GM18873 (cell line): ENCODE data around the gene LARGE1.

Experiments used
- ATAC-seq: cut with Tn5 transposase; IDR thresholded peaks from one replicate; pipeline ENCODE4 v1.9.1; 2021; ENCODE audit warnings: mild to moderate bottlenecking, moderate library complexity, moderate number of reproducible peaks; ENCODE audit not compliant: unreplicated experiment, low FRiP score

LARGE1 gene

GRCh38 chr22:33352768-33353167, 567.5 kb downstream of the LARGE1 start:
- no peak for ATAC-seq

DNA sequence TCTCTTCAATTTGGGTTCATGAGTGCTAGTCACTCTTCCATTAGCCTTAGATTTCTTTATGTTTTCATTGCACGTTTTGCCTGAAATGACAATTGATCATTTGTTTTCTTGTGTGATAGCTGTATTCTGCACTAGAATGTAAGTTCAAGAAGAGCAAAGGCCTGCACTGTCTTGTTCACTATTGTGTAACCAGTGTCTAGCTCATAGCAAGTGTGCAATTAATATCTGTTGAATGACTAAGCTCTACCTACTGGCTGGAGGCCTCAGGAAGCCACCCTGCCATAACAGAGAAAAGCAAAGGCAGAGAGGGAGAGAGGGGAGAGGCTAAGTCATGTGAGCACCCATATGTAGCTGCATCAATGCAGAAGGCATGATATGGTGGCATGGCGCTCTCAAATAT, 569.3 kb downstream of the LARGE1 start:
- no peak for ATAC-seq

GRCh38 chr22:33350491-33350890, 569.8 kb downstream of the LARGE1 start:
- no peak for ATAC-seq

GRCh38 chr22:33347002-33347401, 573.3 kb downstream of the LARGE1 start:
- ATAC-seq: no peak

DNA sequence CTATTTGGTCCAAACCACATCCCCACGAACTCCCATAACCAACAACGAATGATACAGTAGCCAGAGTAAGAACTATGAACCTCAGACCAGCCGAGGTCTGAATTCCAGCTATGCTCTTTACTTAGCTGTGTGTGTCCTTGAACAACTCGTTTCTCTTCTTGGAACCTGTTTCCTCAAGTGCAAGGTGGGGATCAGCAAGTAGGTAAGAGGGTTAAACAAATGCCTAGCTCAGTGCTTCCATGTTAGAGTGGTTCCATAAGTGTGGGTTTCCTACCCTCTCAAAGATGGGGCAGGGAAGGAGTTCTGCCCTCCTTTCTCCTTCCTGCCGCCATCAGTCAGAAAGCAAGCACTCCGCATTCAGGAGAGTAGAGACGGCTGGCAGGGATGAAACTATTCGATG, 578.7 kb downstream of the LARGE1 start:
- no peak for ATAC-seq

GRCh38 chr22:33337524-33337923, 582.8 kb downstream of the LARGE1 start:
- ATAC-seq: no peak

DNA sequence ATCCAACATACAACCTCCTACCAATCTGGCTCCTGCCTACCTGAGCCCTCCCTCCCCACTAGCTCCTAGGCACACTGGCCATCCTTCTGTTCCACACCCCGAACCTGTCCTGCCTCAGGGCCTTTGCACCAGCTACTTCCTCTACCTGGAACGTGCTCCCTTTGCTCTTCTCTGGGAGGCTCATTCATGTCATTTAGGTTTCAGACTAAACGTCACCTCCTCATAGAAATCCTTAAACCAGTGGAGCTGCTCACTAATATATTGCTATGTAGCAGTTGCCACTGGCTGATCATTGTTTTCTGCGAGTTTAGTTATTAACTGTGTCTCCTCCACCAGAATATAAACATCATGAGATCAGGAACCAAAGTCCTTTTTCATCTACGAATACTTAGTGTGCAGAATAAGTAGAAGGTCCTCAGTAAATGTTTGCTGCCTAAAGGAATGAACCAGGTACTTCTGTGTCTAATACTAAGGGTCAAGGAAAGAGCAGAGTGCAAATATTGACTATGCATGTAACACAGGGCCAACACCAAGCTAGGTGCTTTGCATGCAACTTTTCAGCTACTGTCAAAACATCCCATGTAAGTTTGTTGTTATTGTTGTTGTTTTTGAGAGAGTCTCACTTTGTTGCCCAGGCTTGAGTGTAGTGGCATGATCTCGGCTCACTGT, 584.5 kb downstream of the LARGE1 start:
- no peak for ATAC-seq

DNA sequence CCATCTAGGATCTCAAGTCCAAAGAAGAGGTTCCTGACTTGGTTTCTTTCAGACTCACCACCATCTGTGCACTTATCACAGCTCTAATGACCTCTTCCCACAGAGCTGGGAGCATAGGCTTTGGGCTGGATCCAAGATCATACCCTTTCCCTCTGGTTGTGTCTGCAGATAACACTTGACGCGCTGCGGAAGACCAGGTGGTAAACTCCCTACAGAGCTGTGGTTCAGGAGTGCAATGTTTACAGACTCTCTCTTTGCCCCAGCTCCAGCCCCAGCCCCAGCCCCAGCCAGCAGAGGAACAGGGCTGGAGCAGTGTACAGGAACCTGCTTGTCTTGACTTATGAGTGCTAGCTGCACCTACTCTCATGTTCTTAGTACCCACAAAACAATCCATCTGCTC, 587.7 kb downstream of the LARGE1 start:
- no peak for ATAC-seq

- ATAC-seq: no peak
Observed at GRCh38 chr22:33331017-33331416, 589.3 kb downstream of the LARGE1 start.

DNA sequence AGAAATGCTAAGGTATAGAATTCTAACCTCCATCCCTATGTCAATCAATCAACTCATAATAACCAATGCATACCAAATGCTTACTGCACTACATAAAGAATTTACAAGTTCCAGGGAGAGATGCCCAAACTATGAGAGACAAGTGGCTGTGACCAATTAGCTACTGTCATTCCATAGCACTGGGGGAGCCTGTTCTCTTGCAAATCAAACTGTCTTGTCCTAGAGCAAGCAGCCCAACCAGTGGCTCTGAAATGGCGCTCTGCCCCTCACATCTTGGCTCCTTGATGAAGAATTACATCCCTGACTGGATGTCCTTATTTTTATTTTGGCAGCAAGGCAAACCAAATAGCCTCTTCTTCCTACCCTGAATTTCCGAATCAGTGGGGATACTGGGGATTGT, 589.7 kb downstream of the LARGE1 start:
- ATAC-seq: no peak

GRCh38 chr22:33329398-33329797, 590.9 kb downstream of the LARGE1 start:
- no peak for ATAC-seq

- ATAC-seq: no peak
Observed at GRCh38 chr22:33328789-33329296, 591.4 kb downstream of the LARGE1 start.

DNA sequence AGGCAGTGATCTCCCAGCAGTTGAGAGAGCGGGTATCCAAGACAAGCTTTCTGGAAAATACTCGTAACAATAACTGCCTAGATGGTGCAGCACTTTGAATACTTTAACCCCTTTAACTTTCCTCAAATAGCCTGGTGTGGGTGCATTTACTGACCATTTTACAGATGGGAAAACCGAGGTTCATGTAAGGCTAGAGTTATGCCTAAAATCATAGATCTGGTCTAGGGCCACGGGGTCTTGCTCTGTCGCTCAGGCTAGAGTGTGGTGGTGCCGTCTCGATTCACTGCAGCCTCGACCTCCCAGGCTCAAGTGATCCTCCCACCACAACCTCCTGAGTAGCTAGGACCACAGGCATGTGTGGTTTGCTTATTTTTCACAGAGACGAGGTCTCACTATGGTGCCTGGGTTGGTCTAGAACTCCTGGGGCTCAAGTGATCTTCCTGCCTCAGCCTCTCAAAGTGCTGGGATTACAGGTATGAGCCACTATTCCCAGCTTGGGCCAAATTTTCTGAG, 592.9 kb downstream of the LARGE1 start:
- no peak for ATAC-seq

GRCh38 chr22:33326540-33327295, 593.6 kb downstream of the LARGE1 start:
- ATAC-seq: no peak

- ATAC-seq: no peak
Observed at GRCh38 chr22:33325232-33326004, 594.9 kb downstream of the LARGE1 start.

DNA sequence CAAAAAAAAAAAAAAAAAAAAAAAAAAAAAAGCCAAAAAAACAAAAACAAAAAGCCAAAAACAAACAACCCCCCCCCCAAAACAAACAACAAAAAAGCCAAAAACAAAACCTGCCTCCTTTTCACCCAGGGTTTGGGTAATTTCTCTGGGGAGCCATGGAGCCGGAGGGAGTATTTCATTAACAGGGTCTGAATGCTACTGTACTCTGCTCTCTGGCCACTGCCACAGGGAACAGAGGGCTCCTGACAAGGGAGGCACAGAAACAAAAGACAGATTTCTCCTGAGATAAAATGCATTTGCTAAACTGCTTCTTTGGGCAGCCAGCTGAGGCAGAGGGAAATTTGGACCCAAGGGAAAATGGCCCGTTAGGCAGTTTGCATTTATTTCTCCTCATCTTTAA, 596.0 kb downstream of the LARGE1 start:
- ATAC-seq: no peak

GRCh38 chr22:33321466-33321865, 598.8 kb downstream of the LARGE1 start:
- ATAC-seq: no peak

DNA sequence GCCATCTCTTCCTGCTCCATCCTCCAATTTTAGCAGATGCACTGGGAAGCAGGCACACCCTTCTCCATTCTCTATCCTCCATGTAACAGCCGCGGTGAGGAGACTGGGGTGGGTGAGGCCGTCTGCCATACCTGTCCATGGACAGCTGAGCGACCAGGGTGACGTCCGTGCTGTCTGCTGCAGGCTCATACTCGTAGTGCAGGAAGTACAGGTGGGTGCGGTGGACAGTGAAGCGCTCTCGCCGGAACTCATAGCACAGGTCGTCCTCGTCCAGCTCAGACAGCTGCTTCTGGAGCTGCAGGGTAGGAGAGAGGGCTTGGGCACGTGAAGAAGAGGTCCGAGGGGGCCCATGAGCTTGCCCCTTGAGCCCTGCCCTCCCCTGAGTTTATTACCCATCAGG, 604.3 kb downstream of the LARGE1 start:
- ATAC-seq: no peak

DNA sequence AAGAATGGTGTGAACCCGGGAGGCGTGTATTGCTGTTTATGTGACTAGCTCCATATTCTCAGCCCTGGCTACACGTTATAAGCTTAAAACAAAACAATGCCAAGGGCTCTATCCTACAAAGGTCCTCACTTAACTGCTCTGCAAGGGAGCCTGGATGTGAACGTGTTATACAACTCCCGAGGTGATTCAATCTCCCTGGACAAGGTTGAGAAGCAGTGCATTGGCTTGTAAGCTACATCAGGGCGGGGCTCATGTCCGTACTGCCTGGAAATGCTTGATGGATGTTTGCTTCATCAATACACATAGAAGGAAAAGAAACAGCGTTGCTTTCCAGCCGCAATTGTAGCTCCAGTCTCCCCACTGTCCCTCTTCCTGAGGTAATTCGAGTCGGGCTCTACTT, 605.2 kb downstream of the LARGE1 start:
- ATAC-seq: no peak

DNA sequence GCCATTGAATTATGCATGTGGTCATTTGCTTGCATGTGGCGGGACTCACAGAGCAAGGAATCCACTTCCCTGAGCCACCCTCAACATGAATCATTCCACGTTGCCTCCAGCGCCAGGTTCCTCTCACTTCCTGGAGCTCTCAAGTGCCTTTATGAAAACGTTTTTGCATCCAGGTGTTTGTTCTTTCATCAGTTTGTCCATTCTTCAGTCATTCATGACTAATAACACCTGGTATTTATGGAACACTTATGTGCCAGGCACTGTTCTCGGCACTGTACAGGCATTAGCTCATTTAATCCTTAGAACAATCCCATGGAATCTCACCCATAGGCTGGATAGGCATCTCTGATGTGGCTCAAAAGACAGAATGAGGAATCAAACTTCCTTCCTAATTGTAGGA, 606.0 kb downstream of the LARGE1 start:
- ATAC-seq: no peak

- no peak for ATAC-seq
Observed at GRCh38 chr22:33303099-33303498, 617.2 kb downstream of the LARGE1 start.
